ENCODE results near the gene ILDR1. TPM values are rescaled to one million over a fixed set of nuclear protein-coding genes. Genes with fewer than 3 reads are reported as not detected.
A peak's percentile ranks its signal among the peaks of the same experiment; 100 is the strongest.

Gene ILDR1
- total RNA-seq, 1 experiment from 2014 or later: 2.3 TPM

DNA sequence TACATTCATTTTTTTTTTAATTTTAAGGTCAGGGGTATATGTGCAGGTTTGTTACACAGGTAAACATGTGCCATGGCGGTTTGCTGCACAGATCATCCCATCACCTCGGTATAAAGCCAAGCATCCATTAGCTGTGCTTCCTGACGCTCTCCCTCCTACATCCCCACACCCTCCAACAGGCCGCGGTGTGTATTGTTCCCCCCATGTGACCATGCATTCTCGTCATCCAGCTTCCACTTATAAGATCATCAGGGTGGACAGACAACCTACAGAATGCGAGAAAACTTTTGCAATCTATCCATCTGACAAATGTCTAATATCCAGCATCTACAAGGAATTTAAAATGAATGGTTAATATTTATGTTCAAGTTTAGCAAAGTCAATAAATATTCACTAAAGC is 19.4 kb downstream of the ILDR1 start:
- POLR2A ChIA-PET: no interaction called here
- CTCF ChIA-PET: no interaction called here
- Mint-ChIP-seq H3K27me3 (ENCODE audit: low read depth) (no peaks in the 10 kb centered on the region), H3K4me1 (peaks cover 52% of the 10 kb centered on the region), H3K9me3 (no peaks in the 10 kb centered on the region), H3K27ac (no peak overlapping the region), H3K36me3 (no peaks in the 10 kb centered on the region; the same call in 1 of the 2 replicates), H3K4me3 (no peak overlapping the region)
- DNase-seq (ENCODE audit: low spot score) (no peak), ATAC-seq (no peak)
- TF ChIP-seq, protein P1, sequence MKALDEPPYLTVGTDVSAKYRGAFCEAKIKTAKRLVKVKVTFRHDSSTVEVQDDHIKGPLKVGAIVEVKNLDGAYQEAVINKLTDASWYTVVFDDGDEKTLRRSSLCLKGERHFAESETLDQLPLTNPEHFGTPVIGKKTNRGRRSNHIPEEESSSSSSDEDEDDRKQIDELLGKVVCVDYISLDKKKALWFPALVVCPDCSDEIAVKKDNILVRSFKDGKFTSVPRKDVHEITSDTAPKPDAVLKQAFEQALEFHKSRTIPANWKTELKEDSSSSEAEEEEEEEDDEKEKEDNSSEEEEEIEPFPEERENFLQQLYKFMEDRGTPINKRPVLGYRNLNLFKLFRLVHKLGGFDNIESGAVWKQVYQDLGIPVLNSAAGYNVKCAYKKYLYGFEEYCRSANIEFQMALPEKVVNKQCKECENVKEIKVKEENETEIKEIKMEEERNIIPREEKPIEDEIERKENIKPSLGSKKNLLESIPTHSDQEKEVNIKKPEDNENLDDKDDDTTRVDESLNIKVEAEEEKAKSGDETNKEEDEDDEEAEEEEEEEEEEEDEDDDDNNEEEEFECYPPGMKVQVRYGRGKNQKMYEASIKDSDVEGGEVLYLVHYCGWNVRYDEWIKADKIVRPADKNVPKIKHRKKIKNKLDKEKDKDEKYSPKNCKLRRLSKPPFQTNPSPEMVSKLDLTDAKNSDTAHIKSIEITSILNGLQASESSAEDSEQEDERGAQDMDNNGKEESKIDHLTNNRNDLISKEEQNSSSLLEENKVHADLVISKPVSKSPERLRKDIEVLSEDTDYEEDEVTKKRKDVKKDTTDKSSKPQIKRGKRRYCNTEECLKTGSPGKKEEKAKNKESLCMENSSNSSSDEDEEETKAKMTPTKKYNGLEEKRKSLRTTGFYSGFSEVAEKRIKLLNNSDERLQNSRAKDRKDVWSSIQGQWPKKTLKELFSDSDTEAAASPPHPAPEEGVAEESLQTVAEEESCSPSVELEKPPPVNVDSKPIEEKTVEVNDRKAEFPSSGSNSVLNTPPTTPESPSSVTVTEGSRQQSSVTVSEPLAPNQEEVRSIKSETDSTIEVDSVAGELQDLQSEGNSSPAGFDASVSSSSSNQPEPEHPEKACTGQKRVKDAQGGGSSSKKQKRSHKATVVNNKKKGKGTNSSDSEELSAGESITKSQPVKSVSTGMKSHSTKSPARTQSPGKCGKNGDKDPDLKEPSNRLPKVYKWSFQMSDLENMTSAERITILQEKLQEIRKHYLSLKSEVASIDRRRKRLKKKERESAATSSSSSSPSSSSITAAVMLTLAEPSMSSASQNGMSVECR (CRISPR knock-in tag; IDR thresholded peaks at IDR 0.05; ENCODE audit: borderline replicate concordance): no peak
- TF ChIP-seq, protein P2, sequence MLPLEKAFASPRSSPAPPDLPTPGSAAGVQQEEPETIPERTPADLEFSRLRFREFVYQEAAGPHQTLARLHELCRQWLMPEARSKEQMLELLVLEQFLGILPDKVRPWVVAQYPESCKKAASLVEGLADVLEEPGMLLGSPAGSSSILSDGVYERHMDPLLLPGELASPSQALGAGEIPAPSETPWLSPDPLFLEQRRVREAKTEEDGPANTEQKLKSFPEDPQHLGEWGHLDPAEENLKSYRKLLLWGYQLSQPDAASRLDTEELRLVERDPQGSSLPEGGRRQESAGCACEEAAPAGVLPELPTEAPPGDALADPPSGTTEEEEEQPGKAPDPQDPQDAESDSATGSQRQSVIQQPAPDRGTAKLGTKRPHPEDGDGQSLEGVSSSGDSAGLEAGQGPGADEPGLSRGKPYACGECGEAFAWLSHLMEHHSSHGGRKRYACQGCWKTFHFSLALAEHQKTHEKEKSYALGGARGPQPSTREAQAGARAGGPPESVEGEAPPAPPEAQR (CRISPR knock-in tag; IDR thresholded peaks at IDR 0.05): no peak
- no peak for TF ChIP-seq OVOL2 (CRISPR knock-in tag; IDR thresholded peaks at IDR 0.05; ENCODE audit: borderline replicate concordance)
- TF ChIP-seq, protein P3, sequence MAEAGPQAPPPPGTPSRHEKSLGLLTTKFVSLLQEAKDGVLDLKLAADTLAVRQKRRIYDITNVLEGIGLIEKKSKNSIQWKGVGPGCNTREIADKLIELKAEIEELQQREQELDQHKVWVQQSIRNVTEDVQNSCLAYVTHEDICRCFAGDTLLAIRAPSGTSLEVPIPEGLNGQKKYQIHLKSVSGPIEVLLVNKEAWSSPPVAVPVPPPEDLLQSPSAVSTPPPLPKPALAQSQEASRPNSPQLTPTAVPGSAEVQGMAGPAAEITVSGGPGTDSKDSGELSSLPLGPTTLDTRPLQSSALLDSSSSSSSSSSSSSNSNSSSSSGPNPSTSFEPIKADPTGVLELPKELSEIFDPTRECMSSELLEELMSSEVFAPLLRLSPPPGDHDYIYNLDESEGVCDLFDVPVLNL (CRISPR knock-in tag; IDR thresholded peaks at IDR 0.05; ENCODE audit: borderline replicate concordance, low read depth): no peak

DNA sequence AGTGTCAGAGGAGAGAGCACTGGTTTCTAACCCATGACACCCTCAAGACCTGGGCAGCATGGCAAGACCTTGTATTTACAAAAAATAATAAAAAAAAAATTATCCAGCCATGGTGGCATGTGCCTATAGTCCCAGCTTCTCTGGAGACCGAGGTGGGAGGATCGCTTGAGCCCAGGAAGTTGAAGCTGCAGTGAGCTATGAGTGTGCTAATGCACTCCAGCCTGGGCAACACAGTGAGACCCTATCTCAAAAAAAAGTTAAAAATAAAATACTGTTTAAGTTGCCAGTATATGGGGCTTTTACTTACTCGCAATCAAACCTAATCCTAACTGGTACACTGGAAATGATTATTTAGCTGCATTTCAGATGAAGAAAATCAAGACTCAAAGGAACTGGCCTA is 20.2 kb downstream of the ILDR1 start:
- DNase-seq (ENCODE audit: low spot score): no peak
- peaks cover 52% of the 10 kb centered on the region for H3K4me1 Mint-ChIP-seq
- H3K27ac Mint-ChIP-seq: no peak overlapping the region
- no peak for TF ChIP-seq RORB (CRISPR knock-in tag; IDR thresholded peaks at IDR 0.05)
- TF ChIP-seq ZNF121 (CRISPR knock-in tag; IDR thresholded peaks at IDR 0.05): peak; percentile 63; the same call in 1 of the 2 replicates
- no peaks in the 10 kb centered on the region for H3K27me3 Mint-ChIP-seq (ENCODE audit: low read depth)
- POLR2A ChIA-PET: no interaction called here
- no peak overlapping the region for H3K4me3 Mint-ChIP-seq
- no peak for ATAC-seq
- H3K36me3 Mint-ChIP-seq: no peaks in the 10 kb centered on the region; the same call in 1 of the 2 replicates
- no peaks in the 10 kb centered on the region for H3K9me3 Mint-ChIP-seq
- CTCF ChIA-PET: interaction anchor here (1.0 kb wide), 1 partner anchor 298 kb away, joined by 3 read pairs; no protein-coding TSS in a partner anchor

DNA sequence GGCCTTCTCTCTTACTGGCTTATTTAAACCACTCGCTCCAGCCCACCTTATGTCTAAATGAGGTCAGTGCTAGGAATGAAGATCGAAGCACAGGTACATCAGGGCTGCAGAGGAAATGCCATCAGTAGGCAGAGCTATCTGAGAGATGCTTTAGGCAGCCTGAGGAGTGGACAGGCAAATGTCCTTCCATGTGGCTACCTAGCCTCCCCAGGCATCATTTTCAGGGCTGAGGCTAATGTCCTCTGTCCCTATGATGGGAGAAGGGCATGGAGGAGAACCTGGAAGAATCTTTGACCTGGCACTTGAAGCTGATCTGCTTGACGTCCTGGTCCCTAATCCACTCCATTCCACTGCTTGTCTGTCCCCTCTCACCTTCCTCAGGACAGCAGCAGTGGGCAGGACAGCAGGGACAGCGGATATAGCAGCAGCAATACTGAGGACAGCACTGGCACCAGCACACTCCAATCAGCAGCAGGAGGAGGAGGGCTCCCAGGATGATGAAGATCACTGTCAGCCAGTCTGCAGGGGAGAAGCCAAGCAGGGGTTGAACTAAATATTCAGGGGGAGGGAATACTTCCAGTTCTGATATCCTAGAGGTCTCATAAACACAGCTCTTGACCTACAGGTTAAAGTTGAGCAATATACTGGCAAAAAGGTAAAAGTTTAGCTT is 21.0 kb downstream of the ILDR1 start:
- no peaks in the 10 kb centered on the region; the same call in 1 of the 2 replicates for H3K36me3 Mint-ChIP-seq
- no peak overlapping the region for H3K4me3 Mint-ChIP-seq
- H3K4me1 Mint-ChIP-seq: peaks cover 52% of the 10 kb centered on the region
- no peak overlapping the region; the same call in 1 of the 2 replicates for H3K27ac Mint-ChIP-seq
- ATAC-seq (peak; percentile 86), DNase-seq (ENCODE audit: low spot score) (no peak)
- POLR2A ChIA-PET: interaction anchor here (0.6 kb wide), 1 partner anchor 13 kb away, joined by 3 read pairs; no protein-coding TSS in a partner anchor
- CTCF ChIA-PET: interaction anchor here (1.0 kb wide), 1 partner anchor 299 kb away, joined by 3 read pairs; no protein-coding TSS in a partner anchor
- H3K9me3 Mint-ChIP-seq: no peaks in the 10 kb centered on the region
- H3K27me3 Mint-ChIP-seq (ENCODE audit: low read depth): no peaks in the 10 kb centered on the region
- TF ChIP-seq HMGA2 (CRISPR knock-in tag; IDR thresholded peaks at IDR 0.05) (no peak), NR3C1 (CRISPR knock-in tag; conservative IDR thresholded peaks at IDR 0.05; ENCODE audit: low read depth) (no peak), SOX15 (CRISPR knock-in tag; IDR thresholded peaks at IDR 0.05) (no peak), GABPB1 (CRISPR knock-in tag; IDR thresholded peaks at IDR 0.05) (no peak), ZNF263 (CRISPR knock-in tag; IDR thresholded peaks at IDR 0.05; ENCODE audit: low read depth) (no peak), NFYB (CRISPR knock-in tag; conservative IDR thresholded peaks at IDR 0.05; ENCODE audit: low read depth) (peak; percentile 67), PRRX2 (CRISPR knock-in tag; IDR thresholded peaks at IDR 0.05) (no peak), ZNF416 (CRISPR knock-in tag; IDR thresholded peaks at IDR 0.05) (no peak)
- TF ChIP-seq, protein P4, sequence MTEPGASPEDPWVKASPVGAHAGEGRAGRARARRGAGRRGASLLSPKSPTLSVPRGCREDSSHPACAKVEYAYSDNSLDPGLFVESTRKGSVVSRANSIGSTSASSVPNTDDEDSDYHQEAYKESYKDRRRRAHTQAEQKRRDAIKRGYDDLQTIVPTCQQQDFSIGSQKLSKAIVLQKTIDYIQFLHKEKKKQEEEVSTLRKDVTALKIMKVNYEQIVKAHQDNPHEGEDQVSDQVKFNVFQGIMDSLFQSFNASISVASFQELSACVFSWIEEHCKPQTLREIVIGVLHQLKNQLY (CRISPR knock-in tag; IDR thresholded peaks at IDR 0.05): no peak
- TF ChIP-seq, protein P5, sequence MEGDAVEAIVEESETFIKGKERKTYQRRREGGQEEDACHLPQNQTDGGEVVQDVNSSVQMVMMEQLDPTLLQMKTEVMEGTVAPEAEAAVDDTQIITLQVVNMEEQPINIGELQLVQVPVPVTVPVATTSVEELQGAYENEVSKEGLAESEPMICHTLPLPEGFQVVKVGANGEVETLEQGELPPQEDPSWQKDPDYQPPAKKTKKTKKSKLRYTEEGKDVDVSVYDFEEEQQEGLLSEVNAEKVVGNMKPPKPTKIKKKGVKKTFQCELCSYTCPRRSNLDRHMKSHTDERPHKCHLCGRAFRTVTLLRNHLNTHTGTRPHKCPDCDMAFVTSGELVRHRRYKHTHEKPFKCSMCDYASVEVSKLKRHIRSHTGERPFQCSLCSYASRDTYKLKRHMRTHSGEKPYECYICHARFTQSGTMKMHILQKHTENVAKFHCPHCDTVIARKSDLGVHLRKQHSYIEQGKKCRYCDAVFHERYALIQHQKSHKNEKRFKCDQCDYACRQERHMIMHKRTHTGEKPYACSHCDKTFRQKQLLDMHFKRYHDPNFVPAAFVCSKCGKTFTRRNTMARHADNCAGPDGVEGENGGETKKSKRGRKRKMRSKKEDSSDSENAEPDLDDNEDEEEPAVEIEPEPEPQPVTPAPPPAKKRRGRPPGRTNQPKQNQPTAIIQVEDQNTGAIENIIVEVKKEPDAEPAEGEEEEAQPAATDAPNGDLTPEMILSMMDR (IDR thresholded peaks at IDR 0.05): no peak
- TF ChIP-seq, protein P3 (CRISPR knock-in tag; IDR thresholded peaks at IDR 0.05; ENCODE audit: borderline replicate concordance, low read depth): no peak
- TF ChIP-seq, protein P6, sequence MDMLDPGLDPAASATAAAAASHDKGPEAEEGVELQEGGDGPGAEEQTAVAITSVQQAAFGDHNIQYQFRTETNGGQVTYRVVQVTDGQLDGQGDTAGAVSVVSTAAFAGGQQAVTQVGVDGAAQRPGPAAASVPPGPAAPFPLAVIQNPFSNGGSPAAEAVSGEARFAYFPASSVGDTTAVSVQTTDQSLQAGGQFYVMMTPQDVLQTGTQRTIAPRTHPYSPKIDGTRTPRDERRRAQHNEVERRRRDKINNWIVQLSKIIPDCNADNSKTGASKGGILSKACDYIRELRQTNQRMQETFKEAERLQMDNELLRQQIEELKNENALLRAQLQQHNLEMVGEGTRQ (CRISPR knock-in tag; IDR thresholded peaks at IDR 0.05): no peak

All from WTC11 (cell line).